Endothelial cell of umbilical vein (primary cell): ENCODE results near the gene CCHCR1. TPM values are rescaled to one million over a fixed set of nuclear protein-coding genes. Genes with fewer than 3 reads are reported as not detected.

ENCODE experiments used
- BruUV-seq: library from RNA; stranded (reverse); fragments of 400-500 nt; replicated peaks from 2 replicates; lab custom pipeline; 2021; lab: Mats Ljungman, UMichigan
- CTCF ChIA-PET: fragments of 300-600, 350-600 bp; sonication (Branson Sonifier 250); formaldehyde crosslinking; loops from one replicate; lab custom pipeline; 2021; ENCODE audit warnings: antibody characterized with exemption, inconsistent platforms; lab: Charles Lee
- POLR2A ChIA-PET: fragments of 300-600, 350-600 bp; sonication (Branson Sonifier 250); formaldehyde crosslinking; loops from one replicate; lab custom pipeline; 2021; ENCODE audit warnings: antibody characterized with exemption, inconsistent platforms; lab: Charles Lee
- DNase-seq: peaks from one replicate; pipeline ENCODE4 v3.0.0-alpha.2; 2011; ENCODE audit warnings: low read depth, low spot score
- FAIRE-seq: peaks from 2 replicates; lab custom pipeline; 2011; peaks lifted over from hg19 to GRCh38; lab: Jason Lieb, UNC
- H2AFZ ChIP-seq: 2 replicates; pipeline ENCODE4 v1.6.0; 2012; ENCODE audit warnings: low read depth, low read length, control low read depth, inconsistent platforms
- H3K27ac ChIP-seq: 2 replicates; pipeline ENCODE4 v1.5.1; 2011; ENCODE audit warnings: low read depth, mild to moderate bottlenecking, control low read depth, low read length, moderate library complexity; ENCODE audit not compliant: insufficient read depth
- H3K27me3 ChIP-seq, 2 experiments: 2 replicates each; pipeline versions ENCODE4 v1.6.0 to v1.6.1; 2011; ENCODE audit warnings: low read length in 2 of 2, mixed read lengths in 1 of 2; ENCODE audit not compliant: control insufficient read depth in 2 of 2, insufficient read depth in 2 of 2
- H3K36me3 ChIP-seq, 2 experiments: 2 replicates in 1 of 2; 3 replicates in 1 of 2; pipeline ENCODE4 v1.5.1; 2011; ENCODE audit warnings: low read length in 2 of 2, mild to moderate bottlenecking in 1 of 2, moderate library complexity in 1 of 2; ENCODE audit not compliant: control insufficient read depth in 2 of 2, insufficient read depth in 2 of 2; ENCODE audit errors: extremely low read depth in 1 of 2
- H3K4me1 ChIP-seq: 3 replicates; pipeline ENCODE4 v1.5.1; 2011; ENCODE audit warnings: mild to moderate bottlenecking, low read length; ENCODE audit not compliant: control insufficient read depth, insufficient read depth; ENCODE audit errors: extremely low read depth
- H3K4me2 ChIP-seq: 2 replicates; pipeline ENCODE4 v1.6.1; 2011; ENCODE audit warnings: low read length, control low read depth, mixed read lengths; ENCODE audit not compliant: insufficient read depth
- H3K4me3 ChIP-seq, 3 experiments: fragments of 200-600 bp in 1 of 3; sonication (generic), shearing (Covaris generic) in 1 of 3; replicated peaks in 1 of 3; 2 replicates each; pipeline ENCODE4 v1.5.1; 2011 to 2016; ENCODE audit warnings: control low read depth in 3 of 3, low read length in 3 of 3, mild to moderate bottlenecking in 2 of 3, inconsistent platforms in 1 of 3, low read depth in 1 of 3, moderate library complexity in 1 of 3; ENCODE audit not compliant: insufficient read depth in 1 of 3
- H3K79me2 ChIP-seq: 2 replicates; pipeline ENCODE4 v1.6.0; 2012; ENCODE audit warnings: low read length, inconsistent platforms; ENCODE audit not compliant: control insufficient read depth, insufficient read depth
- H3K9ac ChIP-seq: replicated peaks from 2 replicates; pipeline ENCODE3; 2011; ENCODE audit warnings: low read length, control low read depth; ENCODE audit not compliant: insufficient read depth; ENCODE audit errors: extremely low read depth
- H3K9me1 ChIP-seq: replicated peaks from 3 replicates; pipeline ENCODE4 v1.6.0; 2011; ENCODE audit warnings: mild to moderate bottlenecking, low read length; ENCODE audit not compliant: control insufficient read depth, insufficient read depth; ENCODE audit errors: extremely low read depth
- H3K9me3 ChIP-seq: replicated peaks from 2 replicates; pipeline ENCODE4 v1.5.1; 2012; ENCODE audit warnings: low read length, inconsistent platforms; ENCODE audit not compliant: control insufficient read depth, insufficient read depth
- H4K20me1 ChIP-seq: replicated peaks from 2 replicates; pipeline ENCODE3; 2011; ENCODE audit warnings: mild to moderate bottlenecking, low read length; ENCODE audit not compliant: control insufficient read depth, insufficient read depth; ENCODE audit errors: extremely low read depth
- CTCF ChIP-seq, 2 donors: IDR thresholded peaks; 1 replicate in 1 of 2; 2 replicates in 1 of 2; pipeline ENCODE4 v1.5.1; 2011; ENCODE audit warnings: low read length in 2 of 2, mild to moderate bottlenecking in 2 of 2, moderate library complexity in 2 of 2, control low read depth in 1 of 2, inconsistent platforms in 1 of 2, low read depth in 1 of 2; ENCODE audit not compliant: insufficient read depth in 1 of 2; ENCODE audit errors: extremely low read depth in 1 of 2
- EZH2 ChIP-seq: IDR thresholded peaks from 2 replicates; pipeline ENCODE4 v1.6.1; 2012; ENCODE audit warnings: borderline replicate concordance, low read depth, mild to moderate bottlenecking, moderate library complexity, low read length, inconsistent platforms; ENCODE audit not compliant: severe bottlenecking
- FOS ChIP-seq: IDR thresholded peaks from 2 replicates; pipeline ENCODE4 v1.6.1; 2011; ENCODE audit warnings: mild to moderate bottlenecking, low read length, moderate library complexity, borderline replicate concordance; ENCODE audit not compliant: insufficient read depth
- GATA2 ChIP-seq: IDR thresholded peaks from 2 replicates; pipeline ENCODE4 v1.7.0; 2011; ENCODE audit warnings: low read depth, mild to moderate bottlenecking, moderate library complexity, mixed read lengths, low read length; ENCODE audit not compliant: insufficient read length, insufficient read depth
- JUN ChIP-seq: IDR thresholded peaks from 2 replicates; pipeline ENCODE4 v1.6.1; 2011; ENCODE audit warnings: borderline replicate concordance, low read depth; ENCODE audit not compliant: insufficient read length, insufficient read depth
- MAX ChIP-seq: IDR thresholded peaks from 2 replicates; pipeline ENCODE4 v1.6.1; 2011; ENCODE audit not compliant: insufficient read depth, insufficient read length
- MYC ChIP-seq: IDR thresholded peaks from one replicate; pipeline ENCODE4 v1.6.1; 2011; ENCODE audit warnings: mild to moderate bottlenecking, low read depth, low read length
- POLR2A ChIP-seq: IDR thresholded peaks from 2 replicates; pipeline ENCODE4 v1.6.1; 2012; ENCODE audit warnings: low read depth, mild to moderate bottlenecking, control low read depth, low read length
- POLR2AphosphoS5 ChIP-seq: IDR thresholded peaks from 2 replicates; pipeline ENCODE4 v1.6.1; 2012; ENCODE audit warnings: low read depth, mild to moderate bottlenecking, control low read depth, low read length, moderate library complexity; ENCODE audit not compliant: insufficient read depth
- dilution Hi-C: fragments of 300-500 bp; cut with MboI; formaldehyde crosslinking; loops from one replicate; pipeline ENCODE4 v1.15.0; 2019; ENCODE audit warnings: low sequenced_read_pairs; ENCODE audit not compliant: extremely low pct_ligation_motif_present
- intact Hi-C: fragments of 100-400 bp; cut with micrococcal nuclease; formaldehyde crosslinking; loops from one replicate; pipeline ENCODE4 v1.10.0; 2022
- polyA plus RNA-seq, 4 experiments: library from polyadenylated mRNA; depleted of rRNA in 3 of 4; stranded (reverse) in 3 of 4; unstranded in 1 of 4; fragments of >200 nt; gene quantifications; 2 replicates each; pipeline versions ENCODE4 v1.2.1 to v1.2.3, GENCODE V29; 2011 to 2012; ENCODE audit warnings: missing spikeins in 1 of 4
- total RNA-seq: library from RNA; stranded (reverse); gene quantifications from 2 replicates; pipeline ENCODE4 v1.2.3, GENCODE V29; 2021

Gene CCHCR1
- total and polyA plus RNA-seq, 2 donors (not counting 3 experiments of a cell fraction or from before 2014, with no cell fraction given), result 12.8 to 23.2 TPM

- CTCF ChIA-PET, result interaction anchor here (0.7 to 15.1 kb wide), 19 partner anchors 13 to 711 kb away, joined by 3 to 233 read pairs (median 6); partner anchors contain the start of genes PSORS1C1 and PSORS1C2
- dilution Hi-C loops, result no loop called here
- TF ChIP-seq POLR2AphosphoS5, result no peak
- no peak for TF ChIP-seq MYC
- no peak for TF ChIP-seq CTCF (IDR thresholded peaks at IDR 0.05; ENCODE audit: extremely low read depth in 1 of 2, insufficient read depth in 1 of 2, low read depth in 1 of 2, low read length in 2 of 2)
- no peak for TF ChIP-seq MAX
- no peak for TF ChIP-seq GATA2
- no peak for TF ChIP-seq POLR2A
- no peak for TF ChIP-seq EZH2
- no peak for TF ChIP-seq FOS
- TF ChIP-seq JUN, result no peak
- intact Hi-C loops, result loop anchor here (2.0 to 5.0 kb wide), 2 partner anchors 64 to 361 kb away; no protein-coding TSS in a partner anchor
- FAIRE-seq (no peak), DNase-seq (no peak)
- Histone ChIP-seq H3K9ac (no peak overlapping the region), H3K27me3 (no peaks in the 10 kb centered on the region), H3K4me3 (no peak overlapping the region), H3K79me2 (no peaks in the 10 kb centered on the region), H3K36me3 (no peaks in the 10 kb centered on the region), H3K9me1 (no peaks in the 10 kb centered on the region), H2AFZ (no peak overlapping the region), H3K4me2 (no peak overlapping the region), H4K20me1 (no peaks in the 10 kb centered on the region), H3K27ac (no peak overlapping the region), H3K4me1 (no peaks in the 10 kb centered on the region), H3K9me3 (no peaks in the 10 kb centered on the region)
- POLR2A ChIA-PET, result no interaction called here
- BruUV-seq, result no TSS peak
Measured at GRCh38 chr6:31193206-31193605, 35.6 kb upstream of the CCHCR1 start.
